ENCODE data around the gene RAB25.

The RAB25 gene

DNA sequence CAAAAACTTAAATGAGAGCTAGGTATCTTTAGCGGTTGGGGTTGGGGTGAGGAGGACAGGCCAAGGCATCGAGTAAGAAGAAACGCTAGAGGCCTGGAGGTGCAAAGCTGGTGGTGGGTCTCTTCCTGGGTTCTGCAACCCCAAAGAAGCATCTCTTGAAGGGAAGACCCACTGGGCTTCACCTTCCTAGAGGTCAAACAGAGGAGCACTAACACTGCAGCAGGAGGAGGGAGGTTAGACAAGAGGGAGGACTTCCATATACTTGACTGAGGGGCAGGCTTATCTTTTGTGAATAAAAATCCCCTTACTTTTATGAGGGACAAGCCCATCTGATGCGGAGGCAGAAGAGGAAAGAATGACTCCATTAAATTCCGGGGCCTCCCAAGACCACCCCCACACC lies 18.8 kb downstream of the RAB25 start:
- TF ChIP-seq, protein P1, sequence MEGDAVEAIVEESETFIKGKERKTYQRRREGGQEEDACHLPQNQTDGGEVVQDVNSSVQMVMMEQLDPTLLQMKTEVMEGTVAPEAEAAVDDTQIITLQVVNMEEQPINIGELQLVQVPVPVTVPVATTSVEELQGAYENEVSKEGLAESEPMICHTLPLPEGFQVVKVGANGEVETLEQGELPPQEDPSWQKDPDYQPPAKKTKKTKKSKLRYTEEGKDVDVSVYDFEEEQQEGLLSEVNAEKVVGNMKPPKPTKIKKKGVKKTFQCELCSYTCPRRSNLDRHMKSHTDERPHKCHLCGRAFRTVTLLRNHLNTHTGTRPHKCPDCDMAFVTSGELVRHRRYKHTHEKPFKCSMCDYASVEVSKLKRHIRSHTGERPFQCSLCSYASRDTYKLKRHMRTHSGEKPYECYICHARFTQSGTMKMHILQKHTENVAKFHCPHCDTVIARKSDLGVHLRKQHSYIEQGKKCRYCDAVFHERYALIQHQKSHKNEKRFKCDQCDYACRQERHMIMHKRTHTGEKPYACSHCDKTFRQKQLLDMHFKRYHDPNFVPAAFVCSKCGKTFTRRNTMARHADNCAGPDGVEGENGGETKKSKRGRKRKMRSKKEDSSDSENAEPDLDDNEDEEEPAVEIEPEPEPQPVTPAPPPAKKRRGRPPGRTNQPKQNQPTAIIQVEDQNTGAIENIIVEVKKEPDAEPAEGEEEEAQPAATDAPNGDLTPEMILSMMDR (conservative IDR thresholded peaks at IDR 0.05; ENCODE audit: low read depth, low read length): no peak
- DNase-seq (ENCODE audit: low read depth): no peak
- H3K4me3 ChIP-seq (ENCODE audit: low read depth, low read length): no peak overlapping the region

DNA sequence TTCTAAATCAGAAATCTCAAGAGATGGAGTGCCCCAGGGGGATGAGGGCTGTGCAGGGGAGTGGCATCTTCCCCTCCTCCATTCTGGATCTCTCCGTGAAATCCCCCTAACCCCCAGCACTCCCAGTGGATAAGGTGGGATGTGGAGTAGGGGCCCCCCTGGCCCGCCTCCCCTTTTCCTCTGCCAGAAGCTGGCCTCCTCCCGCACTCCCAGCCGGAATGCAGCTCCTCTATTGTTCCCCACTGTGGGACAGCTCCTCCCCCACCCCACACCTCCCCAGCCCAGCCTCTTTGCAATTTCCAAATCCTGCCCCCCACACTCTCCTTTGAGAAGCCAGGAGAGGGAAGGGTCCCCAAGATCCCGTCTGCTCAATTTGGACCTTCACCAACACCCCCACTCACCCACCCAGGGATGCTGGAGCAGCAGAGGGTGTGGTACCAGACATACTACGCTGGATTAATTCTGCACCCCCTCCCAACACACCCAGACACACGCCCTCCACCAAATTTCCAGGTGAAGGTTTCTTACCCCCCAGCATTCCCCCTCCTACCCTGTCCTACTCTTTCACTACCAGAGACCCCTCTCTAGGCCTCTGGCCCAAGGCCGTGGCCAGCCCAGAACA lies 19.4 kb downstream of the RAB25 start:
- peak overlapping the region; percentile 80 for H3K4me3 ChIP-seq (ENCODE audit: low read depth, low read length)
- TF ChIP-seq, protein P1 (conservative IDR thresholded peaks at IDR 0.05; ENCODE audit: low read depth, low read length): no peak
- no peak for DNase-seq (ENCODE audit: low read depth)

DNA sequence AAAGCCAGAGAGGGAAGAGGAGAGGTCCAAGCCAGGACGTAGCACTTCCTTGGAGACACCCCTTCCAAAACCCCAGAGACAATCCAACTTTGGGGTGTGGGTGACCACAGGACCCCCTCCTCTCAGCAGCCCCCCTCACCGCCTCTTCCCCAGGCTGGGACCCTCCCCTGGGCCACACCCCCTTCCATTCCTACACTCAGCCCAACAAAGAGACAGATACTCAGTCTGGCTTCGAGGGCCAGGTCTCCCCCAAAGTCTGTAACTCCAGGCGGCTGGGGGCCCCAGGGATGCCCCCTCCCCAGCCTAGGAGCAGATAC lies 19.9 kb downstream of the RAB25 start:
- peak overlapping the region; percentile 80 for H3K4me3 ChIP-seq (ENCODE audit: low read depth, low read length)

DNA sequence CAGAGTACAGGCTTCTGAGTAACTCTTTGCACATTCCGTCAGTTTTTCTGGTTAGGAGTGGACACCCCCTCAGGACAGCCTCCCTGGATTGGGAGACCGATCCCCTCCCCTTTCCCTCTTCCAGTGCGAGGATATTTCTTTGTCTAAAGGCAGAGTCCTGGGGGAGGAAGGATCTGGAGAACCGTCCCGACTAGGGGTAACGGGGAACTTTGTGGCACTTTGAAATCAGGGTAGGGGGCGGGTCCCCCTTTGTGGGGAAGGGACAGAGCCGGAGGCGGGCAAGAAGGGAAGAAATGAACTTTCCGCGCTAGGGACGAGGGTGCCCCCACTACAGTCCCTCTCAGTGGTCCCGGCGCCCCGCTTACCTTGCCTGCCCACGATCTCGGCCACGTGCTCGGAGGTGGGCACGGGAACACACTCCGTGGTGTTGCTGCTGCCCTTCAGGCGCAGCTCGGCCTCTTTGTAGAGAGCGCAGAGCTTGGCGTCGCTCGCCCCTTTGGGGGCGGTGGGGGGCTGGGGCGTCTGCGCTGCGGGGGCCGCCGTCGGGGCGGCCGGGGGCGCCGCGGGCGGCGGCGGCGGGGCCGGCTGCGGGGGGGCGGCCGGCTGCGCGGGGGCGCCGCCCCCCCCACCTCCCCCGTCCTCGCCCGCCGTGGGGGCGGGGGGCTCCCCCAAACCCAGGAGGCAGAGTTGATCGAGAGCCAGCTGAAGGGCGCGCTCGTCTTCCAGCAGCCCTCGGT lies 20.4 kb downstream of the RAB25 start:
- H3K4me3 ChIP-seq (ENCODE audit: low read depth, low read length): peak overlapping the region; percentile 80
- no peak for DNase-seq (ENCODE audit: low read depth)
- TF ChIP-seq, protein P1 (conservative IDR thresholded peaks at IDR 0.05; ENCODE audit: low read depth, low read length): no peak

More for the DNA sequence above, 19.9 kb downstream of the RAB25 start:
- DNase-seq (ENCODE audit: low read depth): no peak
- TF ChIP-seq, protein P1 (conservative IDR thresholded peaks at IDR 0.05; ENCODE audit: low read depth, low read length): no peak

DNA sequence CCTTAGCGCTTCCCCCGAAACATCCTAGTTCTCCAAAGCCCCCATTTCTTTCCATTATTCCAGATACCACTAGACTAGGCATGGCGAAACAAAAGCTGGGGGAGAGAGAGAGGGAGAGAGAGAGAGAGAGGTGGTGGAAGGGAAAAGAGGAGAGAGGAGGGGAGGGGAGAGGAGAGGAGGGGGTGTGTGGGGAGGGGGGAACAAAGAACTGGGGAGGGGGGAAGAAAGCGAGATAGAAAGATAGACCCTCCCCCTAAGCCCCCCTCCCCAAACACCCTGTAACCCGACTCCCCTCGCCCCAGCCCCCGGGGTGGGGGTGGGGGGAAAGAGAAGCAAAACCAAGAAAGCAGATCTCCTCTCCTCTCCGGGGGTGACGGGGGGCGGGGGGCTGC lies 21.0 kb downstream of the RAB25 start:
- H3K4me3 ChIP-seq (ENCODE audit: low read depth, low read length): peak overlapping the region; percentile 80
- TF ChIP-seq, protein P1 (conservative IDR thresholded peaks at IDR 0.05; ENCODE audit: low read depth, low read length): no peak
- DNase-seq (ENCODE audit: low read depth): peak; percentile 10

DNA sequence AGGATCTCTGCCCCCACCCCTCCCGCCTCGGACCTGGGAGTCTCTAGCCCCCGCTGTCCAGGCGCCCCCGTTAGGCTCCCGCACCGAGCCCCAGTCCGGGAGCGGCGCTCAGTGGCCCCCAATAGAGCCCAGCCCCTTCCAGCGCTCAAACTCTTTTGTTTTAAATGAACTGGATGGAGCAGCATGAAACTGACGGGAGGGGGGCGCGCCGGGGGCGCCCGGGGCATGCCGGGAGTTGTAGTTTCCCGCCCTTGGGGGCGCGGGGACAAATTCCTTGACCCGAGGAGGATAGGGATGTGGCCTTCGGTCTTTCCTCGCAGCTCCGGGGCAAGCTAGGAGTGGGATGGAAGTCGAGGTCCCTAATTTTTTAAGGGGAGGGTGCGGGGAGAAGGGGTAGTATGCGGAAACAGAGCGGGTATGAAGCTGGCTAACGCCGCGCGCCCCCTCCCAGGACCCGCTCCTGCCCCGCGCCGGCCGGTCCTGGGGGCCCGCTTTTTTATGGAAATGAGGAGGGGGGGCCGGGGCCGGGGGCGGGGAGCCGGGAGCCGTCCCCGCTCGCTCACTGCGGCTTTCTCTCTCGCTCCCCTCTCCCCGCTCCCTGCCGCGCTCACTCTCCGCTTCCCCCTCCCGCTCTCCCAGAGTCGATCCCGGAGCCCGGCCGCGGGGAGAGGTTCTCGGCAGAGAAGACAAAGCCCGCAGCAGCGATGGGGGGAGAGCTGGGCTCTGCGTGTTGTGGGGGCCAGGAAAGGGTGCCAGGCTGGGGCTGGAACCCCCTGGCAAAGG lies 21.5 kb downstream of the RAB25 start, which contains the start of gene MEX3A:
MEX3A (minus strand) TSS at position 157 of the 783 bp plus-strand sequence. CDS start 467 bp downstream, outside the sequence.
- TF ChIP-seq, protein P1 (conservative IDR thresholded peaks at IDR 0.05; ENCODE audit: low read depth, low read length): no peak
- H3K4me3 ChIP-seq (ENCODE audit: low read depth, low read length): peak within 1 kb of the TSS; percentile 80
- DNase-seq (ENCODE audit: low read depth): peak; percentile 65
